Spleen (tissue), 11 donors: ENCODE measurements around the gene AQP12B. TPM values are rescaled to one million over a fixed set of nuclear protein-coding genes. Genes with fewer than 3 reads are reported as not detected.

Experiments
- DNase-seq: peaks from one replicate; pipeline ENCODE4 v3.0.0-alpha.2; 2020
- H3K27ac ChIP-seq, 8 donors: fragments of 200-600 bp; sonication (generic) in 7 of 8; 1 replicate in 4 of 8; 2 replicates in 4 of 8; pipeline versions ENCODE4 v1.5.0 to v1.8.0; 2016 to 2021; ENCODE audit warnings: inconsistent platforms in 4 of 8, mild to moderate bottlenecking in 4 of 8, moderate library complexity in 1 of 8
- H3K27me3 ChIP-seq, 7 donors: fragments of 200-600 bp; sonication (generic) in 6 of 7; replicated peaks in 1 of 7; 1 replicate in 4 of 7; 2 replicates in 3 of 7; pipeline versions ENCODE4 v1.5.0 to v1.8.0; 2016 to 2021; ENCODE audit warnings: inconsistent platforms in 3 of 7, mild to moderate bottlenecking in 1 of 7
- H3K36me3 ChIP-seq, 6 donors: fragments of 200-600 bp; sonication (generic) in 5 of 6; 1 replicate in 4 of 6; 2 replicates in 2 of 6; pipeline versions ENCODE4 v1.5.0 to v1.8.0; 2016 to 2021; ENCODE audit warnings: inconsistent platforms in 2 of 6
- H3K4me1 ChIP-seq, 6 donors: fragments of 200-600 bp; sonication (generic) in 5 of 6; 1 replicate in 3 of 6; 2 replicates in 3 of 6; pipeline versions ENCODE4 v1.5.0 to v1.8.0; 2016 to 2021; ENCODE audit warnings: inconsistent platforms in 3 of 6
- H3K4me3 ChIP-seq, 8 donors: fragments of 200-600 bp; sonication (generic) in 7 of 8; 1 replicate in 4 of 8; 2 replicates in 4 of 8; pipeline versions ENCODE4 v1.5.0 to v1.8.0; 2016 to 2021; ENCODE audit warnings: inconsistent platforms in 4 of 8, mild to moderate bottlenecking in 4 of 8, moderate library complexity in 2 of 8
- H3K9me3 ChIP-seq, 8 donors: fragments of 200-600 bp; sonication (generic) in 7 of 8; 1 replicate in 4 of 8; 2 replicates in 4 of 8; pipeline versions ENCODE4 v1.5.0 to v1.8.0; 2016 to 2021; ENCODE audit warnings: inconsistent platforms in 4 of 8
- CTCF ChIP-seq, 11 experiments: fragments of 200-600 bp in 7 of 11; fragments of 450-650 bp in 4 of 11; sonication (generic) in 4 of 11; IDR thresholded peaks in 8 of 11; conservative IDR thresholded peaks in 3 of 11; 1 replicate in 7 of 11; 2 replicates in 4 of 11; pipeline versions ENCODE4 v1.4.0 to v1.8.0; 2016 to 2021; ENCODE audit warnings: antibody characterized with exemption in 11 of 11, inconsistent platforms in 4 of 11, mild to moderate bottlenecking in 1 of 11
- POLR2A ChIP-seq, 3 donors: fragments of 450-650 bp; IDR thresholded peaks; one replicate each; pipeline ENCODE4 v1.5.1; 2017; ENCODE audit warnings: antibody characterized with exemption in 3 of 3, mild to moderate bottlenecking in 1 of 3
- POLR2AphosphoS5 ChIP-seq, 3 donors: sonication (generic); formaldehyde crosslinking; IDR thresholded peaks; one replicate each; pipeline ENCODE4 v1.5.1; 2017; ENCODE audit warnings: antibody characterized with exemption in 3 of 3
- WGBS, 5 donors: extraction: QIAGEN DNeasy Blood & Tissue Kit in 3 of 5; methylation state at CpG; one replicate each; pipeline versions ENCODE4 v1.1.5 to v1.1.7; 2013 to 2018; 5-methylcytosine and 5-hydroxymethylcytosine counted together
- intact Hi-C: fragments of 100-400 bp; cut with DNase I; formaldehyde crosslinking; loops from one replicate; pipeline ENCODE4 v1.15.0; 2023; ENCODE audit warnings: low total_unique reads
- polyA plus RNA-seq, 3 donors: library from polyadenylated mRNA; stranded (reverse); fragments of 200-250 nt; gene quantifications; one replicate each; pipeline ENCODE4 v1.2.1, GENCODE V29; 2013
- total RNA-seq, 7 donors: library from RNA; depleted of rRNA in 3 of 7; stranded (reverse); fragments of >200 nt in 3 of 7; fragmentation: NEBNext Ultra II Directional in 4 of 7; extraction: Animal tissue kit (Norgen Biotek cat#: 25700) in 4 of 7; gene quantifications; one replicate each; pipeline versions ENCODE4 v1.1.0 to v1.2.1, GENCODE V29; 2016 to 2021
- donor health status: healthy with polysubstance abuse.
- donor health status: DM: no; HTN: no; CAD: no; lungs with moderate emphysema.
- donor health status: DM: no; HTN: no; CAD: no.
- donor health status: Bipolar disorder and iron deficiency.
- donor health status: healthy.
- donor health status: DM: no; HTN: no; CAD: no.
- donor health status: DM: yes; HTN: yes; CAD: no.

AQP12B gene
- total and polyA plus RNA-seq, 10 donors = 0.03 to 1.8 (median 0.95) TPM; not detected in 7

GRCh38 chr2:240723851-240724250, 41.2 kb upstream of the AQP12B start:
- DNase-seq = no peak
- Histone ChIP-seq H3K4me3 (no peak overlapping the region), H3K4me1 (no peaks in the 10 kb centered on the region), H3K27ac (no peak overlapping the region), H3K36me3 (no peaks in the 10 kb centered on the region), H3K27me3 (peaks cover 0 to 19% (median 0%) of the 10 kb centered on the region in 7 donors), H3K9me3 (no peaks in the 10 kb centered on the region)
- intact Hi-C loops = no loop called here
- TF ChIP-seq POLR2A (IDR thresholded peaks at IDR 0.05) = no peak
- no peak for TF ChIP-seq POLR2AphosphoS5 (IDR thresholded peaks at IDR 0.05)
- no peak for TF ChIP-seq CTCF (IDR thresholded peaks at IDR 0.05 in 8 of 11, conservative IDR thresholded peaks at IDR 0.05 in 3 of 11)
- WGBS, 5 donors = 87 to 94% (median 93%) methylated on average over 9 of the region's 9 CpGs

GRCh38 chr2:240722796-240723735, 40.4 kb upstream of the AQP12B start:
- 84 to 90% (median 88%) methylated on average over 23 to 32 of the region's 32 CpGs for WGBS, 5 donors
- intact Hi-C loops = no loop called here
- H3K9me3 ChIP-seq = no peaks in the 10 kb centered on the region
- H3K4me1 ChIP-seq = no peaks in the 10 kb centered on the region
- H3K27ac ChIP-seq = no peak overlapping the region
- no peak for DNase-seq
- TF ChIP-seq POLR2AphosphoS5 (IDR thresholded peaks at IDR 0.05) (no peak), CTCF (IDR thresholded peaks at IDR 0.05 in 8 of 11, conservative IDR thresholded peaks at IDR 0.05 in 3 of 11) (no peak), POLR2A (IDR thresholded peaks at IDR 0.05) (no peak)
- H3K4me3 ChIP-seq = no peak overlapping the region
- peaks cover 0 to 22% (median 0%) of the 10 kb centered on the region in 7 donors for H3K27me3 ChIP-seq
- H3K36me3 ChIP-seq = no peaks in the 10 kb centered on the region

- WGBS, 5 donors = 82 to 92% (median 87%) methylated on average over 3 to 16 of the region's 16 CpGs
- intact Hi-C loops = no loop called here
Observed at GRCh38 chr2:240722376-240722775, 39.7 kb upstream of the AQP12B start.

More at GRCh38 chr2:240722376-240722775, 39.7 kb upstream of the AQP12B start:
- H3K9me3 ChIP-seq = no peaks in the 10 kb centered on the region
- DNase-seq = no peak
- no peaks in the 10 kb centered on the region for H3K36me3 ChIP-seq
- TF ChIP-seq POLR2A (IDR thresholded peaks at IDR 0.05) (no peak), CTCF (IDR thresholded peaks at IDR 0.05 in 8 of 11, conservative IDR thresholded peaks at IDR 0.05 in 3 of 11) (no peak), POLR2AphosphoS5 (IDR thresholded peaks at IDR 0.05) (no peak)
- H3K27me3 ChIP-seq = peaks cover 0 to 22% (median 0%) of the 10 kb centered on the region in 7 donors
- no peak overlapping the region for H3K4me3 ChIP-seq
- H3K27ac ChIP-seq = no peak overlapping the region
- no peaks in the 10 kb centered on the region for H3K4me1 ChIP-seq
